ENCODE data around the gene BAHCC1. TPM values are rescaled to one million over a fixed set of nuclear protein-coding genes. Genes with fewer than 3 reads are reported as not detected.

BAHCC1 gene
- total and polyA plus RNA-seq, 9 of the 15 experiments (the other 6 are each of a cell fraction or from before 2014, with no cell fraction given): 0.14 to 26.9 (median 5.0) TPM

- H3K79me2 ChIP-seq (ENCODE audit: control insufficient read depth, insufficient read depth, low read length): no peaks in the 10 kb centered on the region; the same call in 2 of the 3 replicates
- DNase-seq (ENCODE audit: extremely low read depth in 1 of 4, low spot score in 3 of 4): no peak
- no peaks in the 10 kb centered on the region; a peak in 1 of 5 replicates for H3K27me3 ChIP-seq (ENCODE audit: control insufficient read depth in 2 of 2, insufficient read depth in 2 of 2, low read length in 2 of 2)
- H3K36me3 ChIP-seq (ENCODE audit: control insufficient read depth, insufficient read depth, low read length): no peaks in the 10 kb centered on the region; the same call in 2 of the 3 replicates
- no peaks in the 10 kb centered on the region for H3K9me1 ChIP-seq (ENCODE audit: control insufficient read depth, insufficient read depth, low read length)
- H3K9me3 ChIP-seq (replicated peaks; ENCODE audit: control insufficient read depth, insufficient read depth, low read depth, low read length): peaks cover 11% of the 10 kb centered on the region
- in situ Hi-C loops (cut with MboI): no loop called here
- FAIRE-seq: no peak
- peaks cover 2 to 70% of the 10 kb centered on the region in 2 experiments; a peak in 4 of 5 replicates for H3K4me1 ChIP-seq (replicated peaks in 1 of 2; ENCODE audit: control insufficient read depth in 2 of 2, insufficient read depth in 2 of 2, low read length in 2 of 2)
- 90% methylated on average over 16 of the region's 24 CpGs for WGBS (ENCODE audit: insufficient coverage, low coverage, missing lambda C conversion rate)
- intact Hi-C loops (cut with micrococcal nuclease): no loop called here
- H2AFZ ChIP-seq (ENCODE audit: low read depth, low read length): no peak overlapping the region
- H4K20me1 ChIP-seq (replicated peaks; ENCODE audit: control insufficient read depth, insufficient read depth, low read length): no peaks in the 10 kb centered on the region
- no peak for ATAC-seq
- no TSS peak for BruUV-seq (replicated peaks)
- no peak overlapping the region for H3K4me2 ChIP-seq (ENCODE audit: insufficient read depth, low read length)
- no peak overlapping the region for H3K4me3 ChIP-seq
- ChIA-PET CTCF (ENCODE audit: low intra/inter-chr PET ratio) (no interaction called here), POLR2A (interaction anchor here (1.2 kb wide), 1 partner anchor 9 kb away, joined by 3 read pairs; no protein-coding TSS in a partner anchor)
- H3K27ac ChIP-seq (ENCODE audit: extremely low read depth, low read depth, low read length): no peak overlapping the region
- peak; percentile 43 for TF ChIP-seq PCBP1 (IDR thresholded peaks at IDR 0.05; ENCODE audit: low read depth, low read length, poor library complexity, severe bottlenecking)
- no peak for TF ChIP-seq GABPB1 (CRISPR knock-in tag; IDR thresholded peaks at IDR 0.05)
- H3K9ac ChIP-seq (ENCODE audit: insufficient read depth in 1 of 2, low read depth in 2 of 2, low read length in 2 of 2): no peak overlapping the region; a peak in 1 of 4 replicates
Measured at GRCh38 chr17:81420769-81421462, 25.7 kb downstream of the BAHCC1 start.
